Stimulated activated CD4-positive, alpha-beta T cell treated with anti-CD3 and anti-CD28 coated beads, TNF-alpha, amount 100 ng/mL, for 48 hours (primary cell): ENCODE measurements around the gene PPP2R2D.
"Not testable (repeated sequence)": the region's sequence is repeated elsewhere in the genome, so short reads cannot be mapped to it uniquely, and the experiment has no call there.

Source experiments
- DNase-seq, 3 donors: peaks; one replicate each; pipeline ENCODE4 v3.0.0-alpha.2; 2020; ENCODE audit warnings: low read depth in 3 of 3

PPP2R2D gene

GRCh38 chr10:131977323-131978096 is 76.7 kb downstream of the PPP2R2D start:
- no peak for DNase-seq

GRCh38 chr10:131978366-131978765 is 77.6 kb downstream of the PPP2R2D start:
- no peak for DNase-seq

- no peak for DNase-seq
Observed at GRCh38 chr10:131978851-131979250, 78.0 kb downstream of the PPP2R2D start.

GRCh38 chr10:131979336-131979735 is 78.5 kb downstream of the PPP2R2D start:
- no peak for DNase-seq

- DNase-seq = no peak
Observed at GRCh38 chr10:131979821-131980270, 79.0 kb downstream of the PPP2R2D start.

GRCh38 chr10:131980321-131980720 is 79.5 kb downstream of the PPP2R2D start:
- DNase-seq = no peak

- no peak for DNase-seq
Observed at GRCh38 chr10:131980761-131981428, 80.1 kb downstream of the PPP2R2D start.

- DNase-seq = peak; percentile 85 to 95 (median 95)
Observed at GRCh38 chr10:131981429-131982184, 80.8 kb downstream of the PPP2R2D start, which contains the start of gene BNIP3. Gene BNIP3 (minus strand): TSS chr10:131981923. CDS start chr10:131981806, 117 bp downstream.

- no peak for DNase-seq
Observed at GRCh38 chr10:131982185-131982756, 81.5 kb downstream of the PPP2R2D start.

GRCh38 chr10:131982796-131983195 is 82.0 kb downstream of the PPP2R2D start:
- DNase-seq = no peak

- no peak for DNase-seq
Observed at GRCh38 chr10:131983780-131984179, 83.0 kb downstream of the PPP2R2D start.

GRCh38 chr10:131986851-131987250 is 86.0 kb downstream of the PPP2R2D start:
- DNase-seq = not testable (repeated sequence)

- DNase-seq = not testable (repeated sequence)
Observed at GRCh38 chr10:131987301-131987700, 86.5 kb downstream of the PPP2R2D start.

- DNase-seq = not testable (repeated sequence)
Observed at GRCh38 chr10:131987786-131988185, 87.0 kb downstream of the PPP2R2D start.

- DNase-seq = no peak
Observed at GRCh38 chr10:131991726-131992125, 90.9 kb downstream of the PPP2R2D start.

GRCh38 chr10:131993275-131993674 is 92.5 kb downstream of the PPP2R2D start:
- DNase-seq = no peak

- DNase-seq = no peak
Observed at GRCh38 chr10:131994435-131994834, 93.6 kb downstream of the PPP2R2D start.

GRCh38 chr10:131996466-131997365 is 95.9 kb downstream of the PPP2R2D start:
- no peak for DNase-seq

- no peak for DNase-seq
Observed at GRCh38 chr10:131997366-131998049, 96.7 kb downstream of the PPP2R2D start.
